KG1 (cell line): Measurements from ENCODE around the gene ZNF761.
"Not testable (repeated sequence)": the region's sequence is repeated elsewhere in the genome, so short reads cannot be mapped to it uniquely, and the experiment has no call there.

Experiments
- DNase-seq: peaks from one replicate; lab custom pipeline; 2025; lab: John Stamatoyannopoulos, UW

The ZNF761 gene

GRCh38 chr19:53460131-53460721 lies 28.4 kb downstream of the ZNF761 start:
- DNase-seq = not testable (repeated sequence)

DNA sequence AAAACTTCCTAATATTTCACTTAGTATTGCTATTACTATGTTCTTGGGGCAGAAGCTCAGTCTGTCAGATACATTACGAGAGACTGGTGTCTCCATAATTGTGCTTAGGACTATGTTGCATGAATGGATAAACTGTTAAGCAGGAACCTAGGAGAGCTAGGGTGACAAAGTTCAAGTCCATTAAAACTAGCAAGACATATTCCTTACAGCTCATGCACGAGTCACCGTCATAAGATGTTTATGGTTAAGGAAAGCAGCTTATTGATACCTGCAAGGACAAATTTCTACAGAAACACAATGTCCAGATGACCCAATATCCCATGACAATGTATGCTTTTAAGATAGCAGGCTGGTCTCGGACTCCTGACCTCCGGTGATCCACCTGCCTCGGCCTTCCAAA lies 30.1 kb downstream of the ZNF761 start:
- DNase-seq = no peak

- no peak for DNase-seq
These were observed 31.1 kb downstream of the ZNF761 start for GRCh38 chr19:53462861-53463260.

GRCh38 chr19:53463263-53463662 lies 31.5 kb downstream of the ZNF761 start:
- no peak for DNase-seq

DNA sequence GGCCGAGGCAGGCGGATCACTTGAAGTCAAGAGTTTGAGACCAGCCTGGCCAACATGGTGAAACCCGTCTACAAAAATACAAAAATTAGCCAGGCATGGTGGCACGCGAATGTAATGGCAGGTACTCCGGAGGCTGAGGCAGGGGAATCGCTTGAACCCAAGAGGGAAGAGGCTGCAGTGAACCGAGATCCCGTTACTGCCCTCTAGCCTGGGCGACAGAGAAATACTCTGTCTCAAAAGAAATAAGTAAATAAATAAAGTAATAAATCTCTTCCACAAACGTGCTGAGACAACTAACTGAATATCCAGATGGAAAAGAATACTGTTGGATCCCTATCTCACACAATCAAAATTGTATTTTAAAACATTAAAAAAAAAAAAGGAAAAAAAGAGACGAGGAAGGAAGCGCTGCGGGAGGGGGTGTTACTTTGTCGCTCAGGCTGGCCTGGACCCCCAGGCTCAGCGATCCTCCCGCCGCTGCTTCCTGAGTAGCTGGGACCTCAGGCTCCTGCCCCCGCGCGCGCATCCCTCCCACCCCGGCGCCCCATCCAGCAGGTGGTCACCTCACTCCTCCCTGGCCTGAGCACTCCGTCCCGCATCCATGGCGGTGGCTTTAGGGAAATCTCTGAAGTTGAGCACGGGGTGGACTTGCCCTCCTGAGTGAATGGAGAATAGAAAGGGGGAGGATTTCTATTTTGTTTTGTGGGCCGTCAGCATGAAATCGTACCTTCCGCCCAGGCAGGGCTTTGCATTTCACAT lies 35.1 kb downstream of the ZNF761 start:
- no peak for DNase-seq

DNA sequence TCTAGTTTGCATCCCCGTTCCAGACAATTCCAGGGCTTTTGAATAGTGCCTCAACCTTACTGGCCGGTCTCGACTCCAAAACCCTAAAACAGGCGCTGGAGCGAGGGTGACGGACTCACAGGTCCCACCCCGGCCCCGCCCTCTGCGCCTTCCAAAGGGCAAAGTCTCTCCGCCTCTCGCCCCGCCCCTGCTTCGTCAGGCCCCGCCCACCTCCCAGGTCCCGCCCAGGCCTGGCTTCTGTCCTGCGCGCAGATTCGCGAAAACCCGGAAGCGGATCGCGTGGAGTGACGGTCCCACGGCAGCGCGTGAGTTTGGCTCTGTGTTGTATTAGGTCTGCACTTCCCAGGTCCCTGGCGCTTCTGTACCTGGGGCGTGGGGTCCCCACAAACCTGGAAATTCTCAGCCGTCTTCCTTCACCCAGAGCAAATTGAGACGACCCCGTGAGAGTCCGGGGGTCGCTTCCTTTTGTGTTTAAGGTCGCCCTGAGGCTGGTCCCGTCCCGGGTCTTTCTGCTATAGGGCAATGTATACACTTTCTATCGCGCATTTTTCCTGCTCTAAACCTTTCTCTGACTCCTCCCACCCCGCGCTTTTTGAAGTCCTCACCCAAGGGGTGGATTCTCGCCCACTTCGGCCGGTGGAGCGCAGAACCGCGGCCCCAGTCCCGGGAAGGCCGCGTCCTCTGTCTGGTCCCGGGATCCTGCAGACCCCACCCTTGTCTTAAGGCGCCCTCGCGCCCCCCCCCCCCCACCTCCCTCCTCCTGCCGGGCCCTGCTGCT lies 35.9 kb downstream of the ZNF761 start, which contains the start of gene ZNF813:
ZNF813 (plus strand) TSS at position 249 of the 778 bp plus-strand sequence. CDS start 16,090 bp downstream, outside the sequence.
- DNase-seq = peak; percentile 84

DNA sequence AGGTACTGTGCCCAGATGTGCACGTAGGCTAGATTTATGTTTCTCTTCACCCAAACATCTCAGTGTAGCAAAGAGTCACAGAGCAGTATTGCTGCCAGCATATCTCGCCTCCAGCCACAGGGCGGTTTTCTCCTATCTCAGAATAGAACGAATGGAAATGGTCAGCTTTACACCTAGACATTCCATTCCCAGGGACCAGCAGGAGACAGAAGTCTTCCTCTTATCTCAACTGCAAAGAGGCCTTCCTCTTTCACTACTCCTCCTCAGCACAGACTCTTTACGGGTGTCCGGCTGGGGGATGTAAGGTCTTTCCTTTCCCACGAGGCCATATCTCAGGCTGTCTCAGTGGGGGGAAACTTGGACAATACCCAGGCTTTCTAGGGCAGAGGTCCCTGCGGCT lies 36.8 kb downstream of the ZNF761 start:
- DNase-seq = not testable (repeated sequence)

- no peak for DNase-seq
These were observed 40.1 kb downstream of the ZNF761 start for GRCh38 chr19:53471916-53472315.

GRCh38 chr19:53474832-53475231 lies 43.0 kb downstream of the ZNF761 start:
- peak; percentile 20 for DNase-seq

- not testable (repeated sequence) for DNase-seq
These were observed 43.7 kb downstream of the ZNF761 start for GRCh38 chr19:53475470-53475869.

DNA sequence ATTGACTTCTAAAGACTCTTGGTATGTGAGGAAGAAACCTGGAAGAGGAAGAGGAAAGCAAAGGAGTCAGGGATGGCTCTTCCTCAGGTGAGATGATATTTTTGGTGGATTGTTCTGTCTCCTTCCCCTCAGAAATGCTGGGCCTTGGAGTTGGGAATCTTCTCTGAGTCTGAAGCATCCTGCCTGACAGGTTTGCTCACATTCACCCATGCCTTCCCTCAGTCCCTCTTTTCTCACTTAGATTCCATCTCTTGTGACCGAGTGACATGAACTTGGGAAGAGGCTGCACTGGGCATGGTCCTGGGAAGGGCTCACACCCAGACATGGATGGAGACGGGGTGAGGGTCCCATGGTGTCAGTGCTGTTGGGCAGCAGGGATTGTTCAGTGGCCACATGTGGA lies 52.0 kb downstream of the ZNF761 start:
- DNase-seq = not testable (repeated sequence)

- DNase-seq = no peak
These were observed 53.5 kb downstream of the ZNF761 start for GRCh38 chr19:53485046-53486004.

DNA sequence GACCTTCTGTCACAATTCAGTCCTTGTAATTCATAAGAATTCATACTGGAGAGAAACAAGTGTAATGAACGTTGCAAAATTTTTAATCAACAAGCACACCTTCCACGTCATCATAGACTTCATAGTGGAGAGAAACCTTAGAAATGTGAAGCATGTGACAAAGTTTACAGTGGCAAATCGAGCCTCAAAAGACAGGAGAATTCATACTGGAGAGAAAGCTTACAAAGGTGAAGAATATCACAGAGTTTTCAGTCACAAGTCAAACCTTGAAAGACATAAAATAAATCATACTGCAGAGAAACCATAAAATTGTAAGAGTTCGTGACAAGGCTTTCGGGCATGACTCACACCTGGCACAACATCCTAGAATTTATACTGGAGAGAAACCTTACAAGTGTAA lies 60.4 kb downstream of the ZNF761 start:
- DNase-seq = no peak

DNA sequence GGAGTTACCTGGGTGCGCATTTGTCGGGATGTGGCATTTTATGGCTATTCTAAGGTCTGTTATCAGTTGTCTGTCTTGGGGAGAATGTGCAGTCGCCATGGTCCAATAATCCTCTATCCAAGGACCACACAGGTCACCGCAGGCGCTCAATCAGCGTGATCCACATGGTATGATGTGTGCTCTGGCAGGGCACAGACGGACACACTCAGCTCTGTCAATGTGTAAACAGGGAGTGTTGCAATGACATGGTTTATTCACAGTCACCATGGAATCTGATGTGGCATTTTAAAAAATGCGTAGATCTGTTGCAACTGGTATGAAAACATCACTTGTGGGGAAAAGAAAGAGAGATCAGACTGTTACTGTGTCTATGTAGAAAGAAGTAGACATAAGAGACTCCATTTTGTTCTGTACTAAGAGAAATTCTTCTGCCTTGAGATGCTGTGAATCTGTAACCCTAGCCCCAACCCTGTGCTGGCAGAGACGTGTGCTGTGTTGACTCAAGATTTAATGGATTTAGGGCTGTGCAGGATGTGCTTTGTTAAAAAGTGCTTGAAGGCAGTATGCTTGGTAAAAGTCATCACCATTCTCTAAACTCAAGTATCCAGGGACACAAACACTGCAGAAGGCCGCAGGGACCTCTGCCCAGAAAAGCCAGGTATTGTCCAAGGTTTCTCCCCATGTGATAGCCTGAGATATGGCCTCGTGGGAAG lies 65.7 kb downstream of the ZNF761 start:
- DNase-seq = not testable (repeated sequence)

DNA sequence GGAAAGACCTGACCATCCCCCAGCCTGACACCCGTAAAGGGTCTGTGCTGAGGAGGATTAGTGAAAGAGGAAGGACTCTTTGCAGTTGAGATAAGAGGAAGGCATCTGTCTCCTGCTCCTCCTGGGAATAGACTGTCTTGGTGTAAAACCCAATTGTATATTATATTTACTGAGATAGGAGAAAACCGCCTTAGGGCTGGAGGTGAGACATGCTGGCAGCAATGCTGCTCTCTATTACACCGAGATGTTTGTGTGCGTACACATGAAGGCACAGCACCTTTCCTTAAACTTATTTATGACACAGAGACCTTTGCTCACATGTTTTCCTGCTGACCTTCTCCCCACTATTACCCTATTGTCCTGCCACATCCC lies 66.2 kb downstream of the ZNF761 start:
- DNase-seq = not testable (repeated sequence)

DNA sequence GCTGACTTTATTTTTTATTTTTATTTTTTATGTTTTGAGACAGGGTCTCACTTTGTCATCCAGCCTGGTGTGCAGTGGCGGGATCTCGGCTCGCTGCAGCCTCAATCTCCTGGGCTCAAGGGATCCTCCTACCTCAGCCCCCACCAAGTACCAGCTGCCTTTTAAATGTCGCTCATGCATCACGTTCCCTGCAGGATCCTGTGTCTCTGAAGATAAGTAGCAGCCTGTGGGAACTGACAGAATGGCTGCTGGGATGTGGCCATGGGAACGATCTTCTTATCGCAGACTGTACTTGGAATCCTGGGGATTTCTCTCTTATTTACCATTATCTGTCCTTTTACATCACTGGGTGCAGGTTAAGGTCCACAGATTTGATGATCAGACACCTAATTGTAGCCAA lies 71.4 kb downstream of the ZNF761 start:
- DNase-seq = not testable (repeated sequence)

GRCh38 chr19:53503671-53504364 lies 72.0 kb downstream of the ZNF761 start:
- DNase-seq = not testable (repeated sequence)

DNA sequence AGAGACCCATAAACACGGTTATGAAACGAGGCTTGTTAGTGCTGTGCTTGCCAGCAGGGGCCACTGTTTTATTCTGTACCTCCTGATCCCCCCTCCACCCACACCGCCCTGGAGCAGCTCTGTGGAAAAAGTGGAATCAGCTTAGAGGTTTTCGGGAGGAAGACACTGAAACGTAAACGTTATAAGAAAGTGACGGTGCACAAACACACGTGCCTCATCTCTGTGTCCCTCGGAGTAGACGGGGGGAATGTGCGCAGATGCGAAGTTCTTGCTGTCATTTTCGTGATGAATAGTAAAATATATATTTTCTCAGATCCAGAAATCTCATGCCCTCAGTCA lies 72.5 kb downstream of the ZNF761 start:
- not testable (repeated sequence) for DNase-seq

DNA sequence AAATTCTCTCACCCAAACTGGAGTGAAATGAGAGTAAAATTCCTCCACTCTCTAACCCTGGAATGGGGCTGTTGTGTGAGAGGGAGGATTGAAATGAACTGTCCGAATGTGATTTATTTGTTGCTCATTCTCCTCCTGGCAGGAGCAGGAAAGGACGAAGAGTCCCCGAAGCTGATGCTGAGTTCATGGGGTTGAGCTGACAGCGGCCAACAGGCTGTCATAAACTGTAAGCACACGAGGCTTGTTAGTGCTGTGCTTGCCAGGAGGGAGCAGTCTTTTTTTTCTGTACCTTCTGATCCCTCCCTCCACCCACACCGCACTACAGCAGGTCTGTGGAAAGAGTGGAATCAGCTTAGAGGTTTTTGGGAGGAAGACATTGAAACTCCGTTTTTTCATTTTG lies 73.1 kb downstream of the ZNF761 start:
- no peak for DNase-seq

GRCh38 chr19:53506728-53507127 lies 74.9 kb downstream of the ZNF761 start:
- DNase-seq = no peak
